ENCODE data around the gene CEP131.

GRCh38 chr17:81197409-81197795, 25.4 kb downstream of the CEP131 start:
- TF ChIP-seq CTCF (IDR thresholded peaks at IDR 0.05; ENCODE audit: poor library complexity, severe bottlenecking) (no peak), REST (IDR thresholded peaks at IDR 0.05; ENCODE audit: borderline replicate concordance) (no peak)
